HG03064 (cell line): ENCODE results near the gene FCER1G.

Experiments
- ATAC-seq: cut with Tn5 transposase; IDR thresholded peaks from one replicate; pipeline ENCODE4 v1.9.1; 2021; ENCODE audit warnings: low read depth; ENCODE audit not compliant: unreplicated experiment

Gene FCER1G

DNA sequence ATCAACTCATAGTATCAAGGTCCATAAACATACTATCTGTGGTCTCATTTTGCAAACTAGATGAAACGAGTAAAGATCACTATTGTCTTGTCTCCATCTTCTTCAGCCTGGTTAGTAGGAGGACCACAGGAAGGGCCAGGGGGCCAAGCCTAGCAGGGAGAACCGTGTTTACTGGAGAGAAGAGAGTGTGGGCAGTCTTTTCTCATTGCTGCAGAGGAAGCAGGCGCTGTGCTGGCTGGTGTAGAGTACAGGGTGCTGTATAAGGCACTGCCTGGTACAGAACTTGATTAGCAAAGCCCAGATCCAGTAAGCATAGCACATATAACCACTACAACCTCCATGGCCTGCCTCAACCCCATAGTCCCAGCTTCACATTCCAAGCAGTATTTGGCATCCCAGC is 27.8 kb upstream of the FCER1G start:
- no peak for ATAC-seq

DNA sequence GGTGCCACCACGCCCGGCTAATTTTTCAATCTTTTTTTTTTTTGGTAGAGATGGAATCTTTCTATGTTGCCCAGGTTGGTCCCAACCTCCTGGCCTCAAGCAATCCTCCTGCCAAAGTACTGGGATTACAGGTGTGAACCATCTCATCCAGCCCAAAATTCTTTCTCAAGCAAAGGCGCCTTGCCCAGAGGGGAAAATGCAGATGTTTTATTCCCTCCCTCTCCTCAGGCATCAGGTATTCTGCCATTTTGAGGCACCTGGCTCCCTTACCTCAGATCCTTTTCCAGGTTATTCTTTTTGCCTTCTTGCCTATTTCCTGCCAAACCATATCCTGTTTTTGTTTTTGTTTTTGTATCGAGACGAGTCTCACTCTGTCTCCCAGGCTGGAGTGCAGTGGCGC is 26.7 kb upstream of the FCER1G start:
- ATAC-seq: no peak

DNA sequence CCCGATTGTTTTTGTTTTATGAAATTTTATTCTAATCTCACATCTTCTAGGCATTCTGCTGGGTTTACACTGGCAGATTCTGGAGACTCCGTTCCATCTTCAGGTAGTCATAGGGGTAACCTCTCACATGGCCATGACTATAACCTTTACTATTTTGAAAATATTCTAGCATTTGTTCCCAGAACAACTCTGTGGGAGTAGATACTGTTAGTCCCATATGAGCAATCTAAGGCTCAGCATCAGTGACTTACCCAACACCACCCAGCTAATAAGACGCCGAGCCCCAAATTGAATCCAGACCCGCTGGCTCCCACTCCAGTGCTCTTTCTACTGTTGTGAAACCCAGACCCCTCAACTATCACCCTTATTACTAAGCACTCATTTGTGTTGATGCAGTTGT is 26.1 kb upstream of the FCER1G start:
- no peak for ATAC-seq

DNA sequence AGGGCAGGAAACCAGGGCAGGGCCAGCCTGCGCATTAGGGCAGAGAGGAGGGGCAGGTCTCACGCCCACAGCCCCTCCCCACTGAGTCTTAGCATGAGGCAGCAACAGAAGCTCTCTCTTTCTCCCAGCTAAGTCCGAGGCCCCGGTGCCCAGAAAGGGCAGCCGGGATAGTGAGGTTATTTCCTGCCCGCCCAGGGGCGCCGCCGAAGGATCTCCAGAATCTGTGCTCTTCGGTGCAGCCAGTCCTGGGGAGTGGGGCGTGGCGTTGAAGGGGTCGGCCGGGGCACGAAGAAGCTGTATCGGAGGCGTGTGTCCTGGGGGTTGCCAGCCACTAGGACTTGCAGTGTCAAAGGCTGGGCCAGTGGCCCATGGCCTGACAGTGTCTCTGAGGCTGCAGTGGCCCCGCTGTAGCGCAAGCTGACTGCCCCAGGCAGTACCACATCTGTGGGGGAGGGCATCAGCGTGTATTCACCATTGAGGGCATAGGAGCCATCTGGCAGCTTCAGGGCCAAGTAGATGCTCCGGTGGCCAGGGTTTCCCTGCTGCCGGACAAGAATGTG is 24.1 kb upstream of the FCER1G start:
- no peak for ATAC-seq

DNA sequence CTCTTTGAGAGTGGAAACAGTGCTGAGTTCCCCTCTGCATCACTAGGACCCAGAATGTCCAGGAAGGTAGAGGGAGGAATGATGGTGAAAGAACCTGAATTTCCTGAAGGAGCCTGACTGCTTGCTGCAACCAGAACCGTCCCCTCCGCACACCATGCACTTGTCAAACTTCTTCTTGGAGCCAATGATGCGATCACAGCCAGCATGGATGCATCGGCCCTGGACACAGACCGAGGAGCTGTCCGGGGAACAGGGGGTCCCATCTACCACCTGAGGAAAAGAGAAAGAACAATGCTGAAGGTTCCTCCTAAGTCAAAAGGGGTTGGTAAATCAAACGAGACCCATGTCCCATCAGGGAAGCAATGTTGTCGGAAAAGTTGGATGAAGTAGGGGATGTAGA is 23.1 kb upstream of the FCER1G start:
- no peak for ATAC-seq

DNA sequence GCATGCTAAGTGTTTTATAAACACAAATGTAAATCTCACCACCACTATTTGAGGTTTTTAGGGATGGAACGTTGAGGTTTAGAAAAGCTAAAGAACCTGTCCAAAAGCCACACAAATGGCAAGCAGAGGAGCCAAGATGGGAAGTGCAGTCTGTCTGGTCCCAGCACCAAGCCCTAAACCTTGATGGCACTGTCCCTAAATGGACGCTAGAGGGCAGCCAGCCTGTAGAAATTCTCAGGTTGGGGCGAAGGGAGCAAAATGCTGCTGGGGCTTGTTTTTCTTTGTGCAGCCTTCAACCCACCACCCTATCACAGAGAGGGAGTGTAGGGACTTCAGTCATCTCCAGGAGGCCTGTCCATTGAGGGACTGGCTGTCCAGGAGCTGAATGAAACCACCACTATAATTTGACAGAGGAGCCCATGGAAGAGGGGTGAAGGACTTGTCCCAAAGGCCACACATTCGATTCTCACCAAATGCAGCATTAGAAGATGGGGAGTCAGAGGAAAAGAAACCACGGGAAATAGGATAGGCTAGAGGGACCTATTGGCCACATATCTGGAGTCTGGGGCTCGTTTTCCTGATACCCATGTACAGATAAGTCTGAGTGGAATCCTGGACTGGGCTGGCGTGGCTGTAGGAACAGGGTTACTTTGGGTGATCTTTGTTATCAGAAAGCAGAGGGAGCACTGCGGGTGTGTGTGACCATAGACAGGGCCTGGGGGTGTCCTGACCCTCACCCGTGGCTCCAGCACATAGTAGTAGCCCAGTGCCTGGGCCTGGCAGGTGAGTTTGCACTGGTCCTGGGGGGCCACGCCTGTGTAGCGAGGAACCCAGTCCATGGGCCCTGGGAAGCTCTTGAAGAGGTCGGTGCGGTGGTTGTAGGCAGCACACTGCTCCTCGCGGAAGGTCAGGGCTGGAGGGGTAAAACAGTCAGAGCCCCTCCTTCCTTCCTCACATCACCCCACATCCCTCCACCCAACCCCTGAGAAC is 22.3 kb upstream of the FCER1G start:
- no peak for ATAC-seq

DNA sequence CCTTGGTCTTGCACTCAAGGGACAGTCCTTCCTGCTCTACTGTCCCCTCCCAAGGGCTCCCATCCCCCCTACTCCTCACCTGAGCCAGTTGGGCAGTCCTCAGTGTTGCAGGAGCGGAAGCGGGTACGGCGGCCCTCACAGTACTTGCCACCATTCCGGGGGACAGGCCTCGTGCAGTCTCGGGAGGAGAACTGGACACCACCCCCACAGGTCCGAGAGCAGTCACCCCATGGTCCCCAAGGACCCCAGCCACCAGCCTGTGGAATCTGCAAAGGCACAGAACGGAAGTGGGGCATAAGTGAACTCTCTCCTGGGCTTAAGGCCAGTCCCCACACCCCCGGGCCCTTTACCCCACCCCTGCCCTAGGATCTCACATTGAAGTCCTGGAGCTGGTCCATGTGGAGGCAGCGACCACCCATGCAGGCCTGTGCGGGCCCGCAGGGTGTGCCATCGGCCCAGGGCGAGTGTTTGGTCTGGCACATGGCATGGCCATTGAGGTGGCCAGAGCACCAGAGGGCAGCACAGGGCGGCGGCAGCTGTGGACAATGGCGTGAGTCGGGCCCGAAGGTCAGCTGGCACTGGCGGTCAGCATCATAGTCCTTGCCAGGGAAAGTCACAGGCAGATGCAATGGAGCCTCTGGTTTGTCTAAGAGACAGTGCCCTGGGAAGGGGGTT is 21.4 kb upstream of the FCER1G start:
- ATAC-seq: no peak

DNA sequence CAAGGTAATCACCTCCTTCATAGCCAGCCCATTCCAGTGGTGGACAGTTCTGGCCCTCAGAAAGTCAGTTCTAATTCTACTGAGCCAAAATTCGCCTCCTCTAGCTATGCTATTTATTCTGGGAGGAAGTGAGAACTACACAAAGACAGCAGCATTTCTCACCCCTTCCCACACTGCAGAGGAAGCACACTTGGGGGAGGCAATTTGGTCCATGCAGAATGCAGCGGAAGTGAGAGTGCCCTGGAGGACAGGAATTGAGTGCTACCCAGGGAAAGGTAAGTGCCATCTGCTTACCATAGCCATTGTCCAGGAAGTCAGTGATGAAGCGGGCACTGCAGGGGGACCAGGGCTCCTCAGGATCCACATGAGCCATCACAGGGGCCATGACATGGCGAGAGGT is 19.9 kb upstream of the FCER1G start:
- peak; percentile 66 for ATAC-seq

DNA sequence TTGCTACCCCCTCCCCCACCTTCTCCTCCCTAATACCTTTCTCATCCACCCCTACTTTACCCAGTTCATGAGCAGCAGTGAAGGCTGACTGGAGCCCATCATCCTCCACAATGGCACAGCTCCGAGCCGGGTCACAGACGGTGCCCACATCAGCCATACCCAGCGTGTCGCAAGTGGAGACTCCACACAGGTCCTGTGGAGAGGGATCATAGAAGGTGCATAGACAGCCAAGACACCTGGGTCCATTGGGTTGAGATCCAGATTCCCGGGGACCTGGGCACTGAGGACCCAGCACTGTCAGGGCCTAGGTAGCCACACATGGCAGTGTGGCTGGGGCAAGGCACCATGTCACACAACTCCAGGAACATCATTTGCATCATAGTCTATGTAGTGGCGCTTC is 19.0 kb upstream of the FCER1G start:
- no peak for ATAC-seq

DNA sequence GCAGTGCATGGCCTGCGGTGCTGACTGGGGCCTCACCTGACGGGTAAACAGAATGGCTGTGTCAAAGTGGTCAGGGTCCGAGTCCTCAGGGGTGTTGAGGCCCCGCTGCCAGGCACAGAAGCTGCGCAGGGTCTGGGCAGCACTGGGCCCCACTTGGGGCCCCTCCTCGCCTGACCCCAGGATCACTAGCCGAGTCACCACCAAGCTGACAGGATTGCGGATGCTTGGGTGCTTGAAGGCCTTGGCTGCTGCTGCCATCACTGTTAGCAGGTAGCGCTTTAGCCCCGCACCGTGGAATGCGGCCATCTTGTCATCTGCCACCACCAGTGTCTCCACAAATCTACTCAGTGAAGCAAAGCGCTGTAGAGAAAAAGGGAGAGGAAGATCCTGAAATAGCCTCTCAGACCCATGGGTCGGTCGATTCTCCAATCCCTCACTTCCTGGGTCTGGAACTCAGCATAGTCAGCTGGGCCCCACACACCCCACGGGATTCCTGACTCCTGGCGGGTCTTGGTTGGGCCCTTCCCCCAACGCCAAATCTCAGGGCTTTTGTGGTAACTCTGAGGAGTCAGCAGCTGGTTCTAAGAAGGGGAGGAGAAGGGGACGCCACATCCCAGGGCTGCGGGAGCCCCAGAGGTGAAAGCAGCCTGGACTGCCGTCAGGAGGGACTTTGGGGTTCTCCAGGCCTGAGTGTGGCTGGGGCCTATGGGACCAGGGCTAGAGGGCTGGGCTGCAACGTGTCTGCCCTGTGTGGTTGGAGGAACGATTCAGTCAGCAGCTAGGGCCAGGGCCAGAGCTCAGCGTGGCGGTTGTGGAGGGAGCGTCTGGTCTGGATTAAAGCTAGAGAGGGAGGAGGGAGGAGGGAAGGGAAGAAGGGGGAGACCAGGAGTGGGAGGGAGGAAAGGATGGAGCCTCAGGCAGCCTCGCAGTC is 18.3 kb upstream of the FCER1G start:
- ATAC-seq: no peak

DNA sequence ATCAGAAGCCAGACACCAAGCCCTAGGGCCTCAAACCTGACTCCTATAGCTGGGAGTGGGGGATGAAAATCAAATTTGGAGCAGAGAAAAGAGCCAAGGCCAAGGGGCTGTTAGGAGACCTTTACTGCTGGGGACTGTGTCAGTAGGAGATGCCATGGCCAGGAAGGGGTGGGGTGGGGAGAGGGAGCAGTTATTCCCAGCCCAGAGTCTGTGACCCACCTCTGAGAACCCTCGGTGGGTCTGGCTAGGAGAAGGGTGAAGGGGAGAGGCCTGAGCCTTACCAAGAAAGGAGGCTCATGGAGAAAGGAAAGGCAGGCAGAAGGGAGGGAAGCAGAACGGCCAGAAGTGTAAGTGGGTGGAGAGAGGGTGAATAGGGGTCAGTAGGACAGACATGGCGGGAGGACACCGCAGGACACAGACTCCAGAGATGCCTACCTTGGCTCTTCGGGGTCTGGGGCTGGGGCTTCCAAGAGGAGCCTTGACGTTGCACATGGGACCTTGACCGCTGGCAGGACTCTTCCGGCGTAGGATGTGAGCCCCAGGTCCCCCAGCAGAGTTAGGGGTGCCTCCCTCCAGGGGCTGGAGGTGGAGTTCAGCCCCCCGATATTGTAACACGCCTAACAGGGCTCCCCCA is 17.4 kb upstream of the FCER1G start:
- no peak for ATAC-seq

DNA sequence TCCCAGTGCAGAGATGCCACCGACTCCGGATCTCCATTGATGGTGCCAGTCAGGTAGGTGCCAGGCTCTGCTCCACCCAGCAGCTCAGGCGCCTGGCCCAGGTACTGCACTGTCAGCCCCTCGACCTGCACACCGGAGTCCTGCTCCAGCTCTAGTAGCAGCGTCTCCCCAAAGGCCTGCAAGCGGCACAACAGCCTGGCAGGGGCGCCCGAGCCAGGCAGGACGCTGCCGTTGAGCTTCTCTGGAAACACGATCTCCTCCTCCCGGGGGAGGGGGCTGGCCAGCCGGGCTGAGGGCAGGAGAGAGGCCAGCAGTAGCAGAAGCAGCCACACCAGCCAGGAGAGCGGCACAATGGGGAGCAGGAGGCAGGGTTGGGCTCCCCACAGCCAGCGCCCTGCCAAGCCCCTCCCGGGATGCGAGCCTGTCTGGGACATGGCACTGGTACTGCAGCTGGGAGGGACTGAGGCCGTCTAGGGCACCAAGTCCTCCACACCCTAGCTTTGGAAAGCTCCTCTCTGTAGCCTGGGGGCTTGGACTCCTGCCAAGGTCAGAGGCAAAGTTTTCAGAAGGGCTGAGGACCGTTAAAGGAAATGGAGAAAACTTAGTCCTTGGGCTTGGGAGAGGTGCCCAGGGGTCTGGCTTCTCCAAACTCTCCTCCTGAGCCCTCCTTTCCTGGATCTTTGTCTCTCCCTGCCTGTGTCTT is 16.8 kb upstream of the FCER1G start:
- no peak for ATAC-seq

DNA sequence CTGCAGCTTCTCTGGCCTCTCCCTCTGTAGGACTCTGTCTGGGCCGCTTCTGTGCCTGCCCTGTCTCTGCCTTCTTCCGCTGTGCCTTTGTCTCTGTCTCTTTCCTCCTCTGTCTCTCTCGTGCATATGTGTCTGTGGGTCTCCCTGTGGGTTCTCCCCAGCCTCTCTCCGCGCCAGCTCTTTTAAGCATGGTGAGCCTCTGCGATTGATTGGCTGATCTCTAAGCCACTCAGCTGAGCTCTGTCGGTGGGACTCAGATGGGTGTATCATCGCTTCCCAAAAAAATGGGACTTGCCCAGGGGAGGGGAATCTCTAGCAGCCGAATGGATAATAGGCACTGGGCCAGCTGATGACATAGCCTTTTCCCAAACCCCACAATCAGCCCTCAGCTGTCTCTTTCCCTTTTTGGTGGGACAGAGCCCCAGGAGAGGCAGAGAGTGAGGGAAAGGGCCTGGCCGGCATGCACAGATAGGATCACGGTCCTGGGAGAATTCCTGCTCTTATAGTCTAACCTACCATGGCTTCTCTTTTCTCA is 16.1 kb upstream of the FCER1G start, which contains the start of gene ADAMTS4:
Gene ADAMTS4, minus strand, starts transcription at position 158 of the 535 bp plus-strand sequence. CDS start 427 bp downstream, outside the sequence.
- no peak for ATAC-seq

DNA sequence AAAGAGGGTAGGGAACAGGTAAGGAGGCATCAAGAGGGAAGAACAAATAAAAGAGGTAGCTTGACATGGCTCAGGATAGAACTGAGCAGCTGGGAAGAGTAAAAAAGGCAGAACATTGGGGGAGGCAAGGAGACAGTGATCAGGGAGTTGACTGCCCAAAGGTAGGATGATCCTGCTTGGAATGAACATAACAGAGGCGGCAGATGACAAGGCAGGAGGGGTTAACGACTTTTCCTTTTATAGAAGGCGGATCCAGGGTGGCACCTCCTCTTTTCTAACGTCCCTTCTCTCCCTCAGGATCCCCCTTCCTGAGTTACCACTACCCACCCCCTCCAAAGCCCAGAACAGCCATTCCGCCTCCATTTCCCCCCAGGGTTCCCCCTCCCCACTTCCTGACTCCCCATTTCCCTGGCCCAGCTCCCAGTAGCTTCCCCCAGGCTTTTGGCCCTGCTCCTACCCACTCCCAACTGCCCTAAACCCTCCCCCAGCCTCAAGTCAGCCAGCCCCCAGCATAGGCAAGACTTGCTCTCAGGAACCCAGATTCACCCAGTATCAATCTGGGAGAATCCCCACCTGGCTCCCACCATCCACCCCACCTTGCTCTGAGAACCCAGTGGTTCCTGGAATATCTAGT is 15.5 kb upstream of the FCER1G start:
- no peak for ATAC-seq

DNA sequence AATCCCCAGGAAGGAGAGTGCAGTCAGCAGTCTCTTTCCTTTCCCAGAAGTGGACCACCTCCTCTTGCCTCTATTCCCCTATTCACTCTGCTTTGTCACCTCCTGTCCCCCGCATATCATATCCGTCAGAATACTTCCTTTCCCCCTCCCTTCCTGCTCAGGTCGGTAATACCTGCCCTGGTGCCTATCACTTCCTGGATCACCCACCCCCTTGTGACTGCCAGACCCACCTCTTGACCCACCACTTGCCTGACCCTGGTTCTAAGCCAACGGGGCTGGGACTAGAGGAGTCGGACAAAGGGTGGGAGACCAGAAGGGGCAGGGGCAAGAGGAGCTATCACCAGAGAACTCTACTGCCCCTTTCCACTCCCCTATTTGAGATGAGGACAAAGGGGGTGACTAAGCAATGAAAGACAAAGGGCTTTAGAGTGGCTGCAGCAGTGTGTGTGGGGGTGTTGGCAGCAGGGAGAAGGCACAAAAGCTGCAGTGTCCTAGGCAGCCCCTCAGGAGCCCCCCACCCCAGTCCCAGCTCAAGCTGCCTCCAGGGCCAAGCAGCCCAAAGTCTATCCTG is 14.6 kb upstream of the FCER1G start:
- ATAC-seq: no peak

DNA sequence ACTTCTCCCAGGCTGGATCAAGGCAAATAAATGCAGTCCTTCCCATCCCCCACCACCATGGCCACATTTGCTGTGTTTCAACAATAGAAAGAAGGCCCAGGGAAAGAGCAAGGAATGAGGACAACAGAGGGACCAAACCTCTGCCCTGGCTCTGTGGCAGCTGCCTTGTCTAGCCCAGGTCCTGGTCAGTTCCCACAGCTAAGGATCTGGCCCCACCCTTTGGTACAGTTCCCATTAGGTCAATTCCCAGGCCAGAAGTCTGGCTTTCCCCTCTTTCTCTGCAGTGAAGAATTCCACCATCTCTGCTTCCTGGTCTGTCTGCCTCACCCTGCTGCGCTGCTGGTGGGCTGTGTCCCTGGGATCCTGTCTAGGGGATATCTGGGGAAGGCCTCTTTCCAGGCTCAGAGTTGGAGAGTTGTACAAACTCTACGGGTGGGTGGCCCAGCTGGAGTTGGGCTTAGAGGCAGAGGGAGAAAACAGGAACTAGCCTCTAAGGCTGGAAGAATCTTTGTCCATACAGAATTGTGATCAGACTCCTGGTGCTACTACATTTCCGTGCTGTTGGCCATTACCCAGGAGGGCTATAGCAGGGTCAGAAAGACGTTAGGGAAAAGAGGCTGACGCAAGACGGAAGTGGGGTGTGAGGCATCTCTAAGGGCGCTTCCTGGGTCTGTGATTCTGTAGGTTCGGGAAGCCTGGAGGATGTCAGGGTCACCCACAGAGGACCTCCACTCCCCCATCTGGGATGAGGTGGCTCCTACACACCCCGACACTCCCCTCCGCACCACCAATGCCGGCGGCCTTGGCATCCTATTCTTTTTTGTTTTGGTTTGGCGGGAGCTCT is 13.9 kb upstream of the FCER1G start:
- ATAC-seq: no peak
